MM.1S (cell line): Measurements from ENCODE around the gene ANKRD44.

ENCODE experiments used
- DNase-seq: peaks from one replicate; pipeline ENCODE4 v3.0.0-alpha.2; 2015
- H2AFZ ChIP-seq: fragments of 300-600 bp; sonication (generic); 2 replicates; pipeline ENCODE4 v1.6.0; 2016; ENCODE audit warnings: antibody characterized with exemption, low read length
- H3F3A ChIP-seq: fragments of 300-600 bp; sonication (generic); 2 replicates; pipeline ENCODE4 v1.6.1; 2016; ENCODE audit warnings: mild to moderate bottlenecking, antibody characterized with exemption, low read length, moderate library complexity, mixed read lengths; ENCODE audit not compliant: insufficient read depth
- H3K27ac ChIP-seq: fragments of 300-600 bp; sonication (generic); 2 replicates; pipeline ENCODE4 v1.5.1; 2016; ENCODE audit warnings: mild to moderate bottlenecking, low read length
- H3K27me3 ChIP-seq: fragments of 300-600 bp; sonication (generic); replicated peaks from 2 replicates; pipeline ENCODE4 v1.6.0; 2016; ENCODE audit warnings: low read length; ENCODE audit not compliant: insufficient read depth
- H3K36me3 ChIP-seq: fragments of 300-600 bp; sonication (generic); replicated peaks from 2 replicates; pipeline ENCODE4 v1.6.1; 2016; ENCODE audit warnings: mild to moderate bottlenecking, low read length, mixed read lengths; ENCODE audit not compliant: insufficient read depth
- H3K4me1 ChIP-seq: fragments of 300-600 bp; sonication (generic); 2 replicates; pipeline ENCODE4 v1.6.1; 2016; ENCODE audit warnings: low read length, mixed read lengths
- H3K4me2 ChIP-seq: fragments of 300-600 bp; sonication (generic); 2 replicates; pipeline ENCODE4 v1.6.0; 2016; ENCODE audit warnings: low read depth, low read length
- H3K4me3 ChIP-seq: fragments of 300-600 bp; sonication (generic); 2 replicates; pipeline ENCODE4 v1.5.1; 2016; ENCODE audit warnings: low read length, mixed read lengths
- H3K79me2 ChIP-seq: fragments of 300-600 bp; sonication (generic); 2 replicates; pipeline ENCODE4 v1.6.1; 2016; ENCODE audit warnings: mixed run types, low read length, mixed read lengths
- H3K9ac ChIP-seq: fragments of 300-600 bp; sonication (generic); 2 replicates; pipeline ENCODE4 v1.6.1; 2016; ENCODE audit warnings: low read length, mixed read lengths
- H3K9me2 ChIP-seq: fragments of 300-600 bp; sonication (generic); replicated peaks from 2 replicates; pipeline ENCODE4 v1.6.1; 2016; ENCODE audit warnings: mild to moderate bottlenecking, low read length, mixed read lengths; ENCODE audit not compliant: insufficient read depth
- H3K9me3 ChIP-seq: fragments of 300-600 bp; sonication (generic); replicated peaks from 2 replicates; pipeline ENCODE4 v1.6.1; 2016; ENCODE audit warnings: mild to moderate bottlenecking, low read length, mixed read lengths; ENCODE audit not compliant: insufficient read depth
- H4K20me1 ChIP-seq: fragments of 300-600 bp; sonication (generic); 2 replicates; pipeline ENCODE4 v1.6.1; 2016; ENCODE audit warnings: mild to moderate bottlenecking, low read length, moderate library complexity, mixed read lengths; ENCODE audit not compliant: insufficient read depth
- CTCF ChIP-seq: fragments of 300-600 bp; sonication (generic); IDR thresholded peaks from 2 replicates; pipeline ENCODE4 v1.5.1; 2016; ENCODE audit warnings: antibody characterized with exemption, low read length, mixed read lengths
- EZH2 ChIP-seq: fragments of 300-600 bp; sonication (generic); optimal IDR thresholded peaks from 2 replicates; pipeline ENCODE3; 2017; ENCODE audit warnings: low read depth, mild to moderate bottlenecking, antibody characterized with exemption, low read length, mixed read lengths
- EZH2phosphoT487 ChIP-seq: fragments of 300-600 bp; sonication (generic); IDR thresholded peaks from 2 replicates; pipeline ENCODE4 v1.6.1; 2018; ENCODE audit warnings: antibody characterized with exemption, low read length

ANKRD44 gene

DNA sequence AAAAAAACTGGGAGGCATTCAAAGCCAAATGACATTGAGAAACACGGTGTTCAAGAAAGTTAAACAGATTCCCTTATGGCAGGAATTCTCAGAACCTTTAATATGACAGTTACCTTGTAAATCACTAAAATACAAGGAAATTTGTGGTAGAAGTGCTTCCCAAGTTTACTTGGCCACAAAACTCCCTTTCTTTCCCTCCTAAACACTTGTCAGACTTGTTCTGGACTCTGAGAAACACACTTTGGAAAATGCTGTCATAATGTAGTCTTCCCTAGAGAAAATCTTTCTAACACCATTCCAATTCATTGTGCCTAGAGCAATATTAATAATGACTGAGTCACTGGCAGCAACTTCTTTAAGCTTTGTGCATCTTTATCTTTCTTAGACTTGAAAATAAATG is 140.4 kb downstream of the ANKRD44 start:
- Histone ChIP-seq H3K27ac (no peak overlapping the region), H3K4me2 (no peak overlapping the region), H3K36me3 (no peaks in the 10 kb centered on the region), H3K9ac (no peak overlapping the region), H4K20me1 (no peaks in the 10 kb centered on the region), H3F3A (no peaks in the 10 kb centered on the region), H3K79me2 (peaks cover 23% of the 10 kb centered on the region), H3K27me3 (no peaks in the 10 kb centered on the region), H3K4me3 (no peak overlapping the region), H3K4me1 (peaks cover 6% of the 10 kb centered on the region; the same call in 1 of the 2 replicates), H3K9me2 (no peaks in the 10 kb centered on the region), H2AFZ (no peak overlapping the region), H3K9me3 (no peaks in the 10 kb centered on the region)
- TF ChIP-seq EZH2 (no peak), EZH2phosphoT487 (no peak), CTCF (no peak)
- DNase-seq: no peak

DNA sequence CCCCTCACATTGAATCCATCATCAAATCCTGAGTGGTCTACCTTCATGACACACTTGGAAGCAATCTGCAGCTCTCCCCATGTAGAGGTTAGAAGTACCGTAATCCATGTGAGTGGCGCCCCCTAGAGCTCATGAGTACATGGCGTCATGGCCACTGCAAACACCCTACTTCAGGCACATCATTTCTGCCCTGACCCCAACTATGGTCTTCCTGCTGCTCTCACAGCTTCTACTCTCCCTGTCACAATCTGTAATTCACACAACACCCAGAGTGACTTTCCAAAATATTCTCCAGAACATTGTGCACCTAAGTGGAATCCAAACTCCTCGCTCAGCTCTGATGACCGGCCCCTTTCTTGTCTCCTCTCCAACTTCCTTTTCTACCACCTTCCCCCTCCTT is 141.9 kb downstream of the ANKRD44 start:
- no peaks in the 10 kb centered on the region for H4K20me1 ChIP-seq
- H3F3A ChIP-seq: no peaks in the 10 kb centered on the region
- no peak overlapping the region for H3K4me3 ChIP-seq
- no peaks in the 10 kb centered on the region for H3K36me3 ChIP-seq
- H3K9me2 ChIP-seq: no peaks in the 10 kb centered on the region
- H3K9ac ChIP-seq: no peak overlapping the region
- H3K4me1 ChIP-seq: peaks cover 6% of the 10 kb centered on the region; the same call in 1 of the 2 replicates
- no peaks in the 10 kb centered on the region for H3K9me3 ChIP-seq
- H3K27me3 ChIP-seq: no peaks in the 10 kb centered on the region
- no peak overlapping the region for H3K27ac ChIP-seq
- TF ChIP-seq CTCF: peak; percentile 50
- no peak for TF ChIP-seq EZH2phosphoT487
- H2AFZ ChIP-seq: no peak overlapping the region
- H3K79me2 ChIP-seq: peaks cover 26% of the 10 kb centered on the region; the same call in 1 of the 2 replicates
- H3K4me2 ChIP-seq: no peak overlapping the region
- no peak for DNase-seq

- Histone ChIP-seq H2AFZ (no peak overlapping the region), H3K27ac (no peak overlapping the region), H3K9me3 (no peaks in the 10 kb centered on the region), H3K36me3 (no peaks in the 10 kb centered on the region), H3K27me3 (no peaks in the 10 kb centered on the region), H3K9me2 (no peaks in the 10 kb centered on the region), H3K4me1 (no peaks in the 10 kb centered on the region), H3K79me2 (peaks cover 30% of the 10 kb centered on the region), H3K9ac (no peak overlapping the region), H4K20me1 (no peaks in the 10 kb centered on the region), H3K4me3 (no peak overlapping the region), H3K4me2 (no peak overlapping the region), H3F3A (no peaks in the 10 kb centered on the region)
- TF ChIP-seq EZH2 (no peak), EZH2phosphoT487 (no peak), CTCF (no peak)
- no peak for DNase-seq
Observed at GRCh38 chr2:197167608-197168314, 142.8 kb downstream of the ANKRD44 start.
